ENCODE data around the gene C9orf153. TPM values are rescaled to one million over a fixed set of nuclear protein-coding genes. Genes with fewer than 3 reads are reported as not detected.

The C9orf153 gene
- total and polyA plus RNA-seq, 2 of the 4 experiments (the other 2 are of a cell fraction) = not detected

- no peak overlapping the region for H2BK15ac ChIP-seq (ENCODE audit: low read depth, low read length)
- no peak overlapping the region for H2AK5ac ChIP-seq (ENCODE audit: low read depth, low read length)
- no peak overlapping the region for H3K14ac ChIP-seq (replicated peaks; ENCODE audit: low read depth, low read length)
- in situ Hi-C loops (cut with MboI; ENCODE audit: low sequenced_read_pairs) = no loop called here
- H4K91ac ChIP-seq (ENCODE audit: insufficient read depth, low read depth, low read length) = no peak overlapping the region
- no peak overlapping the region for H3K56ac ChIP-seq (ENCODE audit: extremely low read depth, insufficient read depth, low read length)
- H3K4me3 ChIP-seq (ENCODE audit: insufficient read depth, low read depth, low read length) = no peak overlapping the region
- H3K18ac ChIP-seq (ENCODE audit: low read depth, low read length) = no peak overlapping the region
- no peaks in the 10 kb centered on the region for H3K36me3 ChIP-seq (ENCODE audit: control insufficient read depth, insufficient read depth, low read length)
- H2AK9ac ChIP-seq (replicated peaks; ENCODE audit: low read depth, low read length, poor library complexity) = no peak overlapping the region
- no TSS peak for BruUV-seq (replicated peaks)
- no peak overlapping the region for H2BK5ac ChIP-seq (ENCODE audit: low read depth, low read length, poor library complexity, severe bottlenecking)
- ChIA-PET POLR2A (ENCODE audit: unreplicated experiment) (no interaction called here), CTCF (interaction anchor here (0.5 to 2.0 kb wide), 24 partner anchors 9 to 253 kb away, joined by 3 to 9 read pairs (median 3); no protein-coding TSS in a partner anchor)
- H3K4me1 ChIP-seq (ENCODE audit: control insufficient read depth, insufficient read depth, low read length) = no peaks in the 10 kb centered on the region
- no peak overlapping the region for H3K4me2 ChIP-seq (ENCODE audit: low read depth, low read length)
- H3K9me1 ChIP-seq (ENCODE audit: insufficient read depth, low read length) = no peaks in the 10 kb centered on the region
- no peak overlapping the region for H3K9ac ChIP-seq (ENCODE audit: low read depth, low read length)
- H3K4ac ChIP-seq (ENCODE audit: low read depth, low read length) = no peak overlapping the region
- dilution Hi-C loops (cut with HindIII; ENCODE audit: low sequenced_read_pairs, unreplicated experiment) = no loop called here
- no peak overlapping the region for H2BK20ac ChIP-seq (ENCODE audit: low read depth, low read length)
- no peak overlapping the region for H2BK120ac ChIP-seq (ENCODE audit: low read depth, low read length)
- intact Hi-C loops (cut with micrococcal nuclease) = loop anchor here (5.0 to 10.0 kb wide), 3 partner anchors 76 to 213 kb away; no protein-coding TSS in a partner anchor
- no peak overlapping the region for H3K23ac ChIP-seq (ENCODE audit: low read depth, low read length)
- ATAC-seq (ENCODE audit: low read depth) (peak; percentile 17; the same call in 1 of the 2 replicates), DNase-seq (no peak)
- peak overlapping the region; percentile 58 for H2AFZ ChIP-seq (replicated peaks; ENCODE audit: low read length, poor library complexity)
- H4K20me1 ChIP-seq (ENCODE audit: insufficient read depth, low read length) = no peaks in the 10 kb centered on the region
- no peak overlapping the region for H4K8ac ChIP-seq (ENCODE audit: low read depth in 2 of 2, low read length in 2 of 2)
- no peak overlapping the region for H3K27ac ChIP-seq (ENCODE audit: insufficient read depth, low read length)
- no peak overlapping the region for H4K5ac ChIP-seq (ENCODE audit: low read depth, low read length)
- no CpG with 5 or more reads among the region's 5 CpGs for WGBS, 2 experiments (ENCODE audit: extremely low coverage in 2 of 2, insufficient read length in 1 of 2)
- H3K9me3 ChIP-seq (ENCODE audit: control insufficient read depth, insufficient read depth, low read length) = no peaks in the 10 kb centered on the region
- peaks cover 7% of the 10 kb centered on the region for H3K27me3 ChIP-seq (ENCODE audit: control insufficient read depth, insufficient read depth, low read length)
- H3K79me1 ChIP-seq (ENCODE audit: low read depth in 1 of 2, low read length in 2 of 2) = no peaks in the 10 kb centered on the region
- TF ChIP-seq MAFK (IDR thresholded peaks at IDR 0.05; ENCODE audit: low read depth, low read length) = no peak
- no peak for TF ChIP-seq RAD21 (IDR thresholded peaks at IDR 0.05; ENCODE audit: low read length)
- TF ChIP-seq RFX5 (IDR thresholded peaks at IDR 0.05; ENCODE audit: low read depth, low read length) = no peak
- no peak for TF ChIP-seq ELK1 (IDR thresholded peaks at IDR 0.05; ENCODE audit: borderline replicate concordance, low read depth, low read length)
- TF ChIP-seq CHD1 (IDR thresholded peaks at IDR 0.05; ENCODE audit: low read depth, low read length) = no peak
- no peak for TF ChIP-seq CEBPB (IDR thresholded peaks at IDR 0.05; ENCODE audit: low read depth, low read length)
- no peak for TF ChIP-seq RCOR1 (IDR thresholded peaks at IDR 0.05; ENCODE audit: insufficient replicate concordance, low read length)
- TF ChIP-seq MXI1 (IDR thresholded peaks at IDR 0.05; ENCODE audit: borderline replicate concordance, low read depth, low read length) = no peak
- no peak for TF ChIP-seq SMC3 (IDR thresholded peaks at IDR 0.05; ENCODE audit: low read depth, low read length)
- TF ChIP-seq BHLHE40 (IDR thresholded peaks at IDR 0.05; ENCODE audit: low read depth, low read length) = no peak
- TF ChIP-seq, protein P1, sequence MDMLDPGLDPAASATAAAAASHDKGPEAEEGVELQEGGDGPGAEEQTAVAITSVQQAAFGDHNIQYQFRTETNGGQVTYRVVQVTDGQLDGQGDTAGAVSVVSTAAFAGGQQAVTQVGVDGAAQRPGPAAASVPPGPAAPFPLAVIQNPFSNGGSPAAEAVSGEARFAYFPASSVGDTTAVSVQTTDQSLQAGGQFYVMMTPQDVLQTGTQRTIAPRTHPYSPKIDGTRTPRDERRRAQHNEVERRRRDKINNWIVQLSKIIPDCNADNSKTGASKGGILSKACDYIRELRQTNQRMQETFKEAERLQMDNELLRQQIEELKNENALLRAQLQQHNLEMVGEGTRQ (IDR thresholded peaks at IDR 0.05; ENCODE audit: low read depth, low read length) = no peak
- no peak for TF ChIP-seq CTCF (conservative IDR thresholded peaks at IDR 0.05; ENCODE audit: low read depth, low read length)
- TF ChIP-seq POLR2A (IDR thresholded peaks at IDR 0.05; ENCODE audit: low read depth, low read length) = no peak
- TF ChIP-seq NFE2L2 (IDR thresholded peaks at IDR 0.05; ENCODE audit: low read depth, low read length) = no peak
- no peak for TF ChIP-seq MAZ (IDR thresholded peaks at IDR 0.05; ENCODE audit: borderline replicate concordance, low read depth, low read length)
Measured at GRCh38 chr9:86201474-86202337, 57.8 kb downstream of the C9orf153 start.

All from IMR-90 (cell line).